ENCODE results near the gene GGT5. TPM values are rescaled to one million over a fixed set of nuclear protein-coding genes. Genes with fewer than 3 reads are reported as not detected.

Gene GGT5
- total and polyA plus RNA-seq, 12 donors: 4.3 to 67.4 (median 13.1) TPM

DNA sequence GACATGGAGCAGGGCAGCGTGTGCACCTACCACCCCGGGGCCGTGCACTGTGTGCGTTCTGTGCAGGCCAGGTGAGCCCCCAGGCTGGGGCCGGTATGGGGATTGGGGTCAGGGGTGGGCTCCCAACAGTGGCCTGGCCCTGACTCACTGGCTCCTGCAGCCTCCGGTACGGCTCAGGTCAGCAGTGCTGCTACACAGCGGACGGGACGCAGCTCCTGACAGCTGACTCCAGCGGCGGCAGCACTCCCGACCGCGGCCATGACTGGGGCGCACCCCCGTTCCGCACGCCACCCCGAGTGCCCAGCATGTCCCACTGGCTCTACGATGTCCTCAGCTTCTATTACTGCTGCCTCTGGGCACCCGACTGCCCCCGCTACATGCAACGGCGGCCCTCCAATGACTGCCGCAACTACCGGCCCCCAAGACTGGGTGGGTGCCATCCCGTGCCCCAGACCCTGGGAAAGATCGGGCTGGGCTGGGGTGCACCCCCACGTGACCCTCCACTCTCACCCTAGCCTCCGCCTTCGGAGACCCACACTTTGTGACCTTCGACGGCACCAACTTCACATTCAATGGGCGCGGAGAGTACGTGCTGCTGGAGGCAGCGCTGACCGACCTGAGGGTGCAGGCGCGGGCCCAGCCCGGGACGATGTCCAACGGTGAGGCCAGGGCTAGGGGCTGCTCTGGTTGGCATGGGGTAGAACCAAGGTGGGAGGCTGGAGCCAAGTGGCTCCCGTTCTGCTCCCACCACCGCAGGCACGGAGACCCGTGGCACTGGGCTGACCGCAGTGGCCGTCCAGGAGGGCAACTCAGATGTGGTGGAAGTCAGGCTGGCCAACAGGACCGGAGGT is 59.2 kb downstream of the GGT5 start:
- no peak overlapping the region for H3K27ac ChIP-seq
- peaks cover 7 to 38% (median 26%) of the 10 kb centered on the region in 9 donors for H3K4me1 ChIP-seq
- H3K4me3 ChIP-seq: no peak overlapping the region
- no peaks in the 10 kb centered on the region for H3K27me3 ChIP-seq
- peaks cover 0 to 12% (median 0%) of the 10 kb centered on the region in 9 donors for H3K36me3 ChIP-seq
- intact Hi-C loops (cut with DNase I): loop anchor here in 5 of 10 donors (5.0 to 10.0 kb wide), 3 partner anchors 47 to 339 kb away; partner anchors contain the start of gene GGT5 (in 3 of the 5)
- TF ChIP-seq, protein P1, sequence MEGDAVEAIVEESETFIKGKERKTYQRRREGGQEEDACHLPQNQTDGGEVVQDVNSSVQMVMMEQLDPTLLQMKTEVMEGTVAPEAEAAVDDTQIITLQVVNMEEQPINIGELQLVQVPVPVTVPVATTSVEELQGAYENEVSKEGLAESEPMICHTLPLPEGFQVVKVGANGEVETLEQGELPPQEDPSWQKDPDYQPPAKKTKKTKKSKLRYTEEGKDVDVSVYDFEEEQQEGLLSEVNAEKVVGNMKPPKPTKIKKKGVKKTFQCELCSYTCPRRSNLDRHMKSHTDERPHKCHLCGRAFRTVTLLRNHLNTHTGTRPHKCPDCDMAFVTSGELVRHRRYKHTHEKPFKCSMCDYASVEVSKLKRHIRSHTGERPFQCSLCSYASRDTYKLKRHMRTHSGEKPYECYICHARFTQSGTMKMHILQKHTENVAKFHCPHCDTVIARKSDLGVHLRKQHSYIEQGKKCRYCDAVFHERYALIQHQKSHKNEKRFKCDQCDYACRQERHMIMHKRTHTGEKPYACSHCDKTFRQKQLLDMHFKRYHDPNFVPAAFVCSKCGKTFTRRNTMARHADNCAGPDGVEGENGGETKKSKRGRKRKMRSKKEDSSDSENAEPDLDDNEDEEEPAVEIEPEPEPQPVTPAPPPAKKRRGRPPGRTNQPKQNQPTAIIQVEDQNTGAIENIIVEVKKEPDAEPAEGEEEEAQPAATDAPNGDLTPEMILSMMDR (IDR thresholded peaks at IDR 0.05): no peak
- ATAC-seq: no peak
- no peak for DNase-seq
- no peaks in the 10 kb centered on the region for H3K9me3 ChIP-seq
- WGBS, 2 donors: 96% methylated on average over 51 of the region's 51 CpGs

DNA sequence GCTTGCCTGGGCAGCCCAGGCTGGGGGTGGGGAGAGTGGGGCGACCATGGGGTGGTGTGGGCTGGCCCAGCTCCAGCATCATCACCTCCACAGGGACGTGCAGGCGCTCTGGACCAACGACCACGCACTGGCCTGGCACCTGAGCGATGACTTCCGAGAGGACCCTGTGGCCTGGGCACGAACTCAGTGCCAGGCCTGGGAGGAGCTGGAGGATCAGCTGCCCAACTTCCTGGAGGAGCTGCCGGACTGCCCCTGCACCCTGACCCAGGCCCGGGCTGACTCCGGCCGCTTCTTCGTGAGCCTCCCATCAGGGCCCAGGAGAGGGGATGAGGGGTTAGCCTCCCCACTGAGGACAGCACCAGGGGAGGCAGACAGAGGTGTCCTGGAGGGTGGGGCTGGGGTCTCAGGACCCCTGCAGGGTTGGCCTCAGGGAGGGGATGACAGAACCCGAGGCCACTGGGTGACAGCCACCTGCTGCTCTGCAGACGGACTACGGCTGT is 59.8 kb downstream of the GGT5 start:
- TF ChIP-seq, protein P1 (IDR thresholded peaks at IDR 0.05): no peak
- Histone ChIP-seq H3K27me3 (no peaks in the 10 kb centered on the region), H3K4me1 (peaks cover 7 to 37% (median 30%) of the 10 kb centered on the region in 9 donors), H3K27ac (no peak overlapping the region), H3K36me3 (peaks cover 0 to 12% (median 0%) of the 10 kb centered on the region in 9 donors), H3K9me3 (no peaks in the 10 kb centered on the region), H3K4me3 (no peak overlapping the region)
- intact Hi-C loops (cut with DNase I): loop anchor here in 5 of 10 donors (5.0 to 10.0 kb wide), 3 partner anchors 47 to 340 kb away; partner anchors contain the start of gene GGT5 (in 3 of the 5)
- ATAC-seq: no peak
- no peak for DNase-seq
- WGBS, 2 donors: 89 to 92% methylated on average over 16 of the region's 16 CpGs

DNA sequence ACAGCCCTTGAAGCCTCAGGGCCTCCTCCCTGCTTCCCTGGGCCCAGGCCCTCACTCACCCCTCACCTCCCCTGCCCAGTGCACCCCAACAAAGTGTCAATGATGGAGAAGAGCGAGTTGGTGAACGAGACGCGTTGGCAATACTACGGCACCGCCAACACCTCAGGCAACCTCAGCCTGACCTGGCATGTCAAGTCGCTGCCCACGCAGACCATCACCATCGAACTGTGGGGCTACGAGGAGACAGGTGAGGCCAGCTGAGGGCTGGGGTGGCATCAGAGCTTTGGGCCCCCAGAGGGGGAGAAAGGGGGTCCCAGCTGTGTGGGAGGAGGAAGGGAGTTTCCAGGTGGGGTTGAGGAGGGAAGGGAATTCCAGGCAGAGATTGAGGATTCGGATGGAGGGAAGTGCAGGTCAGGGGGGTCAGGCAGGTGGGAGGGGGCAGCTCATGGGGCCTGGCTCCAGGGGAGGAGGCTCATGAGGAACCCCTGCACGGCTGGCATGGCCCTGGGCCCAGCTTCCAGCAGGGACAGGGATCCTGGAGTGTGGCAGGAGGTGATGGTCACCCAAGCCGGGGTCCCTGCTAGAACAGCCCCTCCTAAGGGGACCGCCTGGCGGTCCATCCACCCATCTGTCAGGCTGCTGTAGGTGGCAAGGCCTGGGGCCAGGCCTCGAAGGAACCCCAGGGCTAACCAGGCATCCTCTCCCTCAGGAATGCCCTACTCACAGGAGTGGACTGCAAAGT is 60.7 kb downstream of the GGT5 start:
- Histone ChIP-seq H3K9me3 (no peaks in the 10 kb centered on the region), H3K4me1 (peaks cover 7 to 37% (median 23%) of the 10 kb centered on the region in 9 donors), H3K4me3 (no peak overlapping the region), H3K27ac (no peak overlapping the region), H3K27me3 (no peaks in the 10 kb centered on the region), H3K36me3 (peaks cover 0 to 12% (median 0%) of the 10 kb centered on the region in 9 donors)
- ATAC-seq (no peak), DNase-seq (no peak)
- intact Hi-C loops (cut with DNase I): loop anchor here in 2 of 10 donors (10.0 kb wide), 1 partner anchor 341 kb away; no protein-coding TSS in a partner anchor
- TF ChIP-seq, protein P1 (IDR thresholded peaks at IDR 0.05): no peak
- 93% methylated on average over 16 of the region's 16 CpGs for WGBS, 2 donors
